COR-L47 (cell line): ENCODE measurements around the gene FHIT.

Experiments used
- DNase-seq: peaks from one replicate; lab custom pipeline; 2025; lab: John Stamatoyannopoulos, UW

FHIT gene

GRCh38 chr3:61169621-61170251 is 81.5 kb downstream of the FHIT start:
- DNase-seq: no peak

DNA sequence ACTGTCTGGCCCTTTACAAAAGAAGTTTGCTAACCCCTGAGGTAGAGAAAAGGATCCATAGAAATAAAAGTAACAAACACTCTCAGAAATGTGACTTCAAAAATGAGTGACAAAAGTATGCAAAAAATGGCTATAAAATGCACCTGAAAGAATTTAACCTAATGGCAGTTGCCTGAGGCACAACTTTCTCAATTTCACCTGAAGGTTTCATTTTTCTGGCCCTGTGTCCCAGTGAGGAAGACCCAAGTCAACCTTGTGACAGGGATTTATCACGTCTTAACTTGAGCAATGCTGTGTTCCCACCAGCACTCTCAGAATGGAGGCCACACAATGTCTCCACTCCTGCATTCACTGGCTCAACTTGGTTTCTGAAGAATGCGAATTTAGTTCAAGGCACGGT is 83.0 kb downstream of the FHIT start:
- no peak for DNase-seq

GRCh38 chr3:61162965-61163364 is 88.3 kb downstream of the FHIT start:
- no peak for DNase-seq

- no peak for DNase-seq
These were observed 92.6 kb downstream of the FHIT start for GRCh38 chr3:61158667-61159066.

GRCh38 chr3:61158216-61158615 is 93.0 kb downstream of the FHIT start:
- DNase-seq: peak; percentile 60

DNA sequence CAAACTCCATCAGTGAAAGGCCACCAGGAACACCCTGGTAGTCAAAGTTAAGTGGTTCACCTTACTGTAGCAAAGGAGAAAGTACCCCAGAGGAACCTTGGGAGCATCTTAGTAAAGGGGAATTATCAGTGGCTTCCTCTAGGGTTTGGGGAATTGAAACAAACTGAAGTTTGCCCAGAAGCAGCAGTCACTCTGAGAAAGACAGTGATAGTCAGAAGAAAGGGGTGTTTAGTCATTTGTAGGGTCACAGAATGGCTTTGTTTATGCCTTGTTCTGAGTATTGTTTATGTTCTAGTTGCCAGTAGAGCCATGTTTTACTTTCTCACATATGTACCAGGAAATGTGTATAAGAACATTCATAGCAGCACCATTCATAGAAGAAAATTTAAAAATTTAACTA is 93.8 kb downstream of the FHIT start:
- DNase-seq: no peak

DNA sequence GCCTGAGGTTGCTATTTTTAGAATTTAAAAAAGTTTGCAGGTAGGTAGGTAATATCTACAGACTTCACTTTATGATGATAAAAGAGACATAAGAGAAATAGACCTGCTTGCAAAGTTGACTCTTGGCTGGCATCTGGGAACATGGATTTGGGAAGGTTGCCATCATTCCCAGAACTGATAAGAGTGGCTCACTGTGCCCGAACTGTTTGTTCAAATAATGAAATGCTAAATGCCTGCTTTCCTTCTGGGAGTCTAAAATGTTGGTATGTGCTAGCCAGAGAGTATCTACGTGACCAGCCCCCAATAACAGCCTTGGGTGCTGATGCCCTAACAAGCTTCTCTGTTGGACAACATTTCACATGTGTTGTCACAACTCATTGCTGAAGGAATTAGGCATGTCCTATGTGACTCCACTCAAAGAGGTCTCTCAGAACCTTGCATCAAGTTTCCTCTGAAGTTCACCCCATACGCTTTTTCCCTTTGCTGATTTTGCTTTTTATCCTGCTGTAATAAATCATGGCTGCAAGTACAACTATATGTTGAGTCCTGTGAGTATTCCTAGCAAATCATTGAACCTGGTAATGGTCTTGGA is 95.5 kb downstream of the FHIT start:
- no peak for DNase-seq

DNA sequence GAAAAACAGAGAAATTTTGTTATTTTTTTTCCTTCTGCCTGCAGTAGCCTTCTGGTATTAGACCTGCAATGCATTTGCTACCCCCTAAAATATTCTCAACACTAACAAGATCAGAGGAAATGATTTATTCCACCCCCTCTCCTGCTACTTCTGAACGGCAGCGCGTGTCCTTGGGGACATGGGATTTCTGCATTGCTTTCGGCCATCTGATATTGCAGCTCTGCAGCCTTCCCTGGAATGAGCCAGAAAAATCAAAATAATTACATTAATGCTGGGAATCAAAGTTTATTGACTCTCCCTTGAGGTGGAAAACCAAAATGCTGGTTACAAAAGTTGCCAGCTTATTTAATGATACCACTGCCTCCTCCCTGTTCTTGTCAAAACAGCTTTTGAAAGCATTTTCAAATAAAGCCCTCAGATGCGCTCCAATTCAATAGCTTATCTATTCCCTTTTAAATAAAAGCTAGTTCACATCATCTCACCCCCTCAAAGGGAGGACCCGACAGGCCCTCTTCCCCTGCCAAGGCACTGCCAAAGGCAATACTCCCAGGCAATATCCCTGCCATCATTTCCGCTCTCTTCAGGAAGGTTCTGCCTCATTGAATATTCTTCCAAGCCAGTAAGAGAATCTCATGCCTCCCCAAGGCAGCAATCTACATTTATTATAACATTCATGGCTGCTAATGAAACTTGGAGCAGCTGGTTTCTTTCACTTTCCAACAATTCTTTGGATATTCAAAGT is 96.6 kb downstream of the FHIT start:
- DNase-seq: no peak

DNA sequence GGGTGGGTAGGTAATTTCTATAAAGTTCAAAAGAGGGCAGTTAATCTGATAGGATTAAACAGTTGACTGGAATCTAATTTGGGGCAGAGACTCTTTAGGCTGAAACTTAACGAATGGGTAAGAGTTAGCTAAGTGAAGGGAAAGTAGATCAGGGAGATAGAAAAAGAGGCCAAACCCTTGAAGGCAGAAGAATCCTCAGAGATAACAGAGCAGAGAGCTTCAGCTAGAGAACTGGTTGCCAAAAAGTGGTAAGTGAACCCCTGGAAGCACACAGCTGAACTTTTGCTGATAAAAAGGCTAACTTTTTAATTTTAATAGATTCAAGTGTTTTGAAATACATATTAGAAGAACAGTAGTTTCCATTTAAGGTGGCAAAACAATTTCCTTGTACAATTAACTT is 99.2 kb downstream of the FHIT start:
- no peak for DNase-seq

DNA sequence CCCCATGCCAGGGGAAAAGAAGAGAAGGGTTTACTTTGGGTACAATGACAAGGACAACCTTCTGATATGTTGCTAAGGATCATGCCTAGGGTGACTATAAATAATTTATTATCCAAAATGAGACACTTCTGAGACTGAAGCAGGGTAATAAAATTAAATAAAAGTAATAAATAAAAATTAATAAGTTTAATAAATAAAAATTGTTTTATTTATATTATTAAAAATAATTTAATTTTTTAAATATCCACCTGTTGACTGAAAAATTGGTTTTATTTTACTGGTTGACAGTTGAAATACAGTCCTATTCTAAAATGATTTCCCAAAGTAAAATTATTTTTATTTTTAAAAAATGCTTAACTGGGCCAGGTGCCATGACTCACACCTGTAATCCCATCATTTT is 102.0 kb downstream of the FHIT start:
- no peak for DNase-seq

DNA sequence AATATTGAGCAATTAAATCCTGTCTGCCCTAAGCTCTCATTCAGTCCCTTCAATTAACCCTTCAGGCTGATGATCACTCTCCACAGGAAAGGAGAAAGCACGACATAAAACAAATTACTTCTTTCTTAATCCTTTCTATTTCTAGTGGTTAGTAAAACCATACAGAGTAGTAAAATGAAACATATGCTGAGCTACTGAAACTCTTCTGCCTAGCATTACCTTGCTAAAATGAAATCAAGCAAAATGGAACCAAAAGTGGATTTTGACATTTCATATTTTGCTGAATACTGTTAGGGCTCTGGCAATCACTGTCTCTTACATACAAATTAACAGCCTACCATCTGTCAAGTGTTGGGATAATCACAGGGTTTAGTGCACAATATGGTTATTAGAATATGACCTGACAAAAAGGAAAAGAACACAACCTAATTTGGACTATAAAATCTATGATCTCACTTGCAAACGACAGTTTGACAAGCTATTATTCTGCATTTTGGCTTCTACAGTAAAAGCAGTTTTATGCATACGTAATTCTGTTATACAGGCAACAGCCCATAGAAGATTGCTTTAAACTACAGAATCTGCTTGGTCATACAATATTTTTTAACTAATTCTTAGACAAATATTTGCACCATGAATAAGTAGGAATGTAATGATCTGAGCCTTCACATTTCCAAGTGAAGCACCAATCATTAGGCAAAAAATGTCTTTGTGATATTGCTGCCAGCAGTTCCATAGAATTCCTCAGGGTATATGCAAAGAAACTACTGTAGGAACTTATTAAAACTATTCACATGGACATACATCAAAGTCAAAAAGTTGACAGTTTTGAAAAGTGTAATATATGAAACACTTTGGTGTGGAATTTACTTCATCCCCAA is 105.0 kb downstream of the FHIT start:
- no peak for DNase-seq

DNA sequence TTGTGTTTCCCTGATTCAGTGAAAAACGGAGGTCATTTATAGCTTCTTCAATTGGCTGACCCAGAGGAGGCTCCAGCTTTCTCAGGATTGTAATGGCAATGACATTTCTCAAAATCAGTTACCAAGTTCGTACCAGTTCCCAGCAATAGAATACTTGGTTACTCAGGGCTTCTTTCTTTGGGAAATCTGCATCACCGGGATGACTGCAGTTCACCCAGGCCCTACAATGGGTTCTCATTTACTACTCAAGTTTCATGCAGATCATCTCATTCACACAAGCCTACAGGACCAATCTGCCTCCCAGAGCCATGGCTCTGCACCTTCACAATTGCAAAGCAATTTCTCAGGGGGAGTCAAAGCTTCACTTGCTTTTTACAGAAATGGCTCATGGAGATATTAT is 109.6 kb downstream of the FHIT start:
- DNase-seq: no peak

DNA sequence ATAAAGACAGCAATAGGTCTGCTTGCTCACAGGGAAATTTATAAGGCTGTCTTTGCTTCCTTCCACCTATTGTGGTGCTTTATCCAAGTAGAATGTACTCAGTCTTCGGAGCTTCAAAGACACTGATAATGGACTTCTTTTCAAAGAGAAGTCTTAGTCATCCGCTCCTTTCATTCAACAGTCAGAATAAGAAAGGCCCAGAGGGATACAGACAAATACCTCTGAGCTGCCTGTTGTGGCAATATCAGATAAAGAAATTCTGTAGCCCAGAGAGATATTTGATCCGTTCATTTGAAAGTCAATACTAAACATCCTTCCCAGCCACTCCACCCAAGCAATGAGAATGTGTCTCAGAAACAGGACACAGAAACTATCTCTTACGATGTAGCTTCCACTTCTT is 110.0 kb downstream of the FHIT start:
- DNase-seq: no peak

GRCh38 chr3:61139686-61140085 is 111.6 kb downstream of the FHIT start:
- DNase-seq: no peak

GRCh38 chr3:61138401-61138800 is 112.9 kb downstream of the FHIT start:
- no peak for DNase-seq

DNA sequence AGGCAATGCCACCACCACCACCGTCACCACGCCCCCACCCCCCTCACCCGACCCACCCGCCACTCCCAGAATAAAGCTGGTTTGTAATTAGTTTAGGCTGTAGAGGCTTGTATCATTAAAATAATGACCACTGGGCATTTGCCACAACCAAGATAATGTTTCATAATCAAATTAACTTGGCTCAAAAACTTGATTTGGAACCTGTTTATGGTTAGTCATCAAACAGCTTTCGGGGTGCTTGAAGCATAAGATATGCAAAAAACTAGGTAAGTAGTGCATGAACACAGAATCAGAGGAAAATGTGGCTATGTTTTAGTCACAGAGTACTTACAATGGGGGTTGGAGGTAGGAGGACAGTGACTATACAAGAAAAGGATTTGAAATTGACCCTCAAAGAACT is 115.1 kb downstream of the FHIT start:
- DNase-seq: no peak

- DNase-seq: no peak
These were observed 116.7 kb downstream of the FHIT start for GRCh38 chr3:61134532-61134931.

DNA sequence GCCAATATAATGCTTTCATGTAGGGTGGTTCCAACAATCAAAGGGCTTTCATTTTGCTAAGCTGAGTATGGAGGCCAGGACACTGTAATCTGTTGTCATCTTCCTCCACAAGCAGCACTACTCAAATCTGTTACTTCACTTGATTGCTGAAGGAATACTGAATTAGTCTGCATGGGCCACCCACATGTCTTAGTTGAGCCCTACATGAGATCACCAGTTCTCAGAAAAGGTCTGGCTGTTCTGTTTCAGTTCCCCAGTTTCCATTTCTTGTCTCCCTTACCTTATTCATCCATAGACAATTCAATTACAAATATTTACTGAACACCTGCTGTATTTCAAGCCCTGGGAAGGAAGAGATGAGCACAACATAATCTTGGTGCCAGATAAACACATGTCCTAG is 119.2 kb downstream of the FHIT start:
- no peak for DNase-seq

DNA sequence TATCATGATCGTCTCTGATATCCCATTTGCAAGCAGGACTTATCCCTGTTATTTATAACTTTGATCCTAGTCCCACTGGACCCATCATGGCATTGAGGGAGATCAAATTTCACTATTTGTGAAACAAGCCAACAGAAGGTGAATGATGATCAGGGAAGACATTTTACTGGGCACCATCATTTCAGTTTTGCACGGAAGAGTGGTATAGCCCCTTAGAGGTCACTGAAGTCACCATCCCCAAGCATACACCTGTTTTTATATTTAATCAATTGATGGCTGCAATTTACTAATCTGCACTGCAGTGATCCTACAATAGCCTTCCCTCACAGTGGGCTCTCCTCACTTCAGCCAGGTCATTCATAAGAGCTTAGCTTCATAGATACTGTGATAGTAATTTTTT is 132.4 kb downstream of the FHIT start:
- no peak for DNase-seq

DNA sequence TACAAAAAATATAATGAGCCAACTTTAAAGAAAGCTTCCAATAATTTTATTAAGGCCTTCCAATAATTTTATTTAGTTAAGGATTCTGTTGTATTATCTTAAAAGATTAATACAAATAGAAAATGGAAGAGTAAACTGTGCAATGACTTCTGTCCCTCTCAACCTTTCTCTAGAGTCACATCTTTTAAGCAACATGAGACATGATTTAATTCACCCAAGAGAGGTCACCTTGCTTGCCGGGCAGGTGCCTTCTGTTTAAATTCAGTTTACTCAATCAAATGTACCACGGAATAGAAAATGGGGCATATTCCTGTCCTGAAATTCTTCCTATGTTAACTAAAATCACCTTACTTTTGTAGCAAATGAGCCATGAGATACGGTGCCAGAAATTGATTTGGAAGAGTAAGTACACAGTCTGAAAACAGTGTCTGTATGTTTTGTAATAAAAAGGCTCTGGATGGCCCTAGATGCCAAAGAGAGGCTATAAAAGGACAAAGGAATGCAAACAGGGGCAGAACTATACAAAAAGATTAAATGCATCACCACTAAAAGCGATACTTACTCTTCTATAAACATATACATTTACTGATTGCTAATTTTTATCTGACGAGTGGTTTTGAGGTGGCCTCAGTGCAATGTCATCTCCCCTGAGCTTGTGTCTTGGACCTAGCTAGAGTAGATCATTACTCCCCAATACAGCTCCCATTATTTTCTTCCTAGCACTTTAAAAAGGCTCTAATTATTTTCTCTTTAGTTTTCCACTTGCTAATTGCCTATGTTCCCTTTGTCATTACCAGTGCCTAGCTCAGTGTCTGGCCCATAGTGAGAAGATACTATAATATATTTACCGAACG is 134.0 kb downstream of the FHIT start:
- no peak for DNase-seq

- DNase-seq: no peak
These were observed 136.8 kb downstream of the FHIT start for GRCh38 chr3:61114316-61114953.
